Left kidney (tissue), 2 donors: ENCODE data around the gene TTYH2. TPM values are rescaled to one million over a fixed set of nuclear protein-coding genes. Genes with fewer than 3 reads are reported as not detected.
"Not testable (repeated sequence)": the region's sequence is repeated elsewhere in the genome, so short reads cannot be mapped to it uniquely, and the experiment has no call there.

Experiments used
- DNase-seq: peaks from one replicate; pipeline ENCODE4 v3.0.0-alpha.2; 2013
- polyA plus RNA-seq: library from polyadenylated mRNA; unstranded; fragments of 120-200 nt; gene quantifications from one replicate; pipeline ENCODE4 v1.2.1, GENCODE V29; 2013; ENCODE audit not compliant: insufficient read length

Gene TTYH2
- polyA plus RNA-seq, 1 donor: 14.6 TPM

DNA sequence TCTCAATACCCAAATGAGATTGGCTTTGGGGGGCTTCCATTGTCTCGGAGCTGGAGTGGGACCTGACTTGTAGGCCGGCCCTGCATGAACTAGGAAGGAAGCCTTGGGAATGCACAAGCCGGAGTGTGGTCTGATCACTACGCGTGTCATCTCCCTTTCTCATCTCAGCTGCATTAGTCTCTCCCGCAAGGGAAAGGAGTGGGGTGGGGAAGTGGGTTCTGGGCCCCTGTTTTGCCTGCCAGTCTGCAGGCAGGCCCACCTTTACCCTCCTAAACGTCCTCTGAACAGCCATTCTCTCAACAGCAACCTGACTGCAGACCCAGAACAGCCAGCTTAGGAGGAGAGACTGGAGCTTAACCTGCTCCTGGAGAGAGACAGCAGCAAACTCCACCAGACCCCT lies 49.2 kb downstream of the TTYH2 start:
- no peak for DNase-seq

DNA sequence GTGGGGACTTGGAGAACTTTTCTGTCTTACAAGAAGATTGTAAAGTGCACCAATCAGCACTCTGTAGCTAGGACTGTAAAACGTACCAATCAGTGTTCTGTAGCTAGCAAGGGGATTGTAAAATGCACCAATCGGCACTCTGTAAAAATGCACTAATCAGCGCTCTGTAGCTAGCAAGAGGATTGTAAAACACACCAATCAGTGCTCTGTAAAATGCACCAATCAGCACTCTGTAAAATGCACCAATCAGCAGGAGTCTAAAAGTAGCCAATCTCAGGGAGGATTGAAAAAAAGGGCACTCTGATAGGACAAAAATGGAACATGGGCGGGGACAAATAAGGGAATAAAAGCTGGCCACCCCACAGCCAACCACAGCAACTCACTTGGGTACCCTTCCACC lies 53.7 kb downstream of the TTYH2 start:
- DNase-seq: not testable (repeated sequence)

DNA sequence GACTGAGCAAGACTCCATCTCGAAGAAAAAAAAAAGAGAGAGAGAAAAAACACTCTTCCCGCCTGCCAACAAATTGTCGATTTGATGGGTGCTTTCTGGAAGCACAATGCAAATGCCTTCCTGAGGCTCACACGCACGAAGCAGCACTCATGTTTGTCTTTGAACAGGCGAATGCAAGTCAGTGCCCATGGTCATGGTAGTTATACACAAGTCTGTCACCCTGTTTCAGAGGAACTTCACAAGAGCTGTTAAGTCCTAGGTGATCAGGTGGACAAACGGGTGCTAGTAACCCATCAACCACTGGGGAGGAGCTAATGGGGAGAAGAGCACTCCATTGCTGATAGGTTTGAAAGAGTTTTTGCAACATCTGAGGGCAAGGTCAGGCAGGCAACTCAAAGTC lies 54.2 kb downstream of the TTYH2 start:
- no peak for DNase-seq

DNA sequence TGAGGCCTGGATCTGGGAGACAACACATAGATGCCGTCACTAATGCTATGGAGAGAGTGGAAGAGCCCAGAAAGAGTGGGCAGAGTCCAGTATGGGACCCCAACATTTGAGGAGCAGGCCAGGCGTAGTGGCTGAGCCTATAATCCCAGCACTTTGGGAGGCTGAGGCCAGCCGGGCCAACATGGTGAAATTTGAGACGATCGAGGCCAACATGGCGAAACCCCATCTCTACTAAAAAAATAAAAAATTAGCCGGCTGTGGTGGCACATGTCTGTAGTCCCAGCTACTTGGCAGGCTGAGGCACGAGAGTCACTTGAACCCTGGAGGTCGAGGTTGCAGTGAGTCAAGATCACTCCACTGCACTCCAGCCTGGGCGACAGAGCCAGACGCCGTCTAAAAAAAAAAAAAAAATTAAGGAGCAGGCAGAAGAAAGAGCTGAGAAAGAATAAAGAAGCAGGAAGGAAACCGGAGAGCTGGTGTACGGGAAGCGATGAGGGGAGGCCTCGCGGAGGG lies 54.7 kb downstream of the TTYH2 start:
- no peak for DNase-seq

DNA sequence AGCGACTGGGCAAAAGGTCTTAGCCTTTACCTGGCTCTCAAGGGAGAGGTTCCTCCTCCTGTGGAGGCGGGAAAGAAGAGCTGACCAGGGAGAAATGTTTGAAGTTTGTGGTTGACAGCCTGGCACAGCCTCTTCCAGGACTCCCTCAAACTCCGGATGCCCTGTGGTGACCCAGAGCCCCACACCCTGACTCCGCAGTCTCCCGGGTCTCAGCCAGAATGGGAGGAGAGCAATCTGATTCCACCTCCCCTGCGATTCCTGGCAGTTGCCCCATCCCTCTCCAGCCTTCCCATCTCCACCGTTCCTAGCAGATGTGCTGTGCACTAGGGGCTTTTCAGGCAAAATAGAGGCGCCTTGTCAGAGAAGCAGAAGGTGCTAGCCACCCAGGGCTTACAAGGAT lies 55.2 kb downstream of the TTYH2 start:
- DNase-seq: no peak

DNA sequence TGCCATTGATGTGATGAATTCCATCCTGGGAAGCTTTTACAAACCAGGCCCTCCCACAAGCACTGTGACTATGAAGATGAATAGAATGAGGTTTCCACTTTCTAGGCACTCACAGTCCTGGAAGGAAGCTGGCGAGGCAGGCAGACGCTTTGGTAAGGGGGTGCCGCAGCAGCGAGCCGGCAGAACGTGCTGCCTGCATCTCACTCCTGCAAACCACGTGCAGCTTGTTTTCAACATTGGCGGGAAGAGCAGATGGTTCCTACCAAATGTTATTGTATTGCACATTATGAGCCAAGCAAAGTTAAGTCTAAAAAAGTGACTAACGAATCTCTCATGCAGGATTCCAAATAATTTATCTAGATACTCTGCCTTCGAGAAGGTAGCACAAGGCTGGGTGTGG lies 57.0 kb downstream of the TTYH2 start:
- DNase-seq: no peak

DNA sequence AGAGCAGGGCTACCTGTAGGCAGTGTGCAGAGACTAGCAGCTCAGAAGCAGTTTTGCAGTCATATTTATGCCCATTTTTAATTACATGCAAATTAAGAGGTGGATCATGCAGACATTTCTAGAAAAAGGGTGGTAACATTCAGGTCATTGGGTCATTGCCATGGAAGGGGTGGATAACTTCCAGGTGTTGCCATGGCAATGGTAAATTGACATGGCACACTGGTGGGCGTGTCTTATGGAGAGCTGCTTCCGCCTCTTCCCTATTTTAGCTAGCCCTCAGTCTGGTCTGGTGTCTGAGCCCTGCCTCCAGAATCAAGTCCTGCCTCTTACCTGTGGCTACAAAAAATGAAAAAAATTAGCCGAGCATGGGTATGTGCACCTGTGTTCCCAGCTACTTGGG lies 57.9 kb downstream of the TTYH2 start:
- no peak for DNase-seq

DNA sequence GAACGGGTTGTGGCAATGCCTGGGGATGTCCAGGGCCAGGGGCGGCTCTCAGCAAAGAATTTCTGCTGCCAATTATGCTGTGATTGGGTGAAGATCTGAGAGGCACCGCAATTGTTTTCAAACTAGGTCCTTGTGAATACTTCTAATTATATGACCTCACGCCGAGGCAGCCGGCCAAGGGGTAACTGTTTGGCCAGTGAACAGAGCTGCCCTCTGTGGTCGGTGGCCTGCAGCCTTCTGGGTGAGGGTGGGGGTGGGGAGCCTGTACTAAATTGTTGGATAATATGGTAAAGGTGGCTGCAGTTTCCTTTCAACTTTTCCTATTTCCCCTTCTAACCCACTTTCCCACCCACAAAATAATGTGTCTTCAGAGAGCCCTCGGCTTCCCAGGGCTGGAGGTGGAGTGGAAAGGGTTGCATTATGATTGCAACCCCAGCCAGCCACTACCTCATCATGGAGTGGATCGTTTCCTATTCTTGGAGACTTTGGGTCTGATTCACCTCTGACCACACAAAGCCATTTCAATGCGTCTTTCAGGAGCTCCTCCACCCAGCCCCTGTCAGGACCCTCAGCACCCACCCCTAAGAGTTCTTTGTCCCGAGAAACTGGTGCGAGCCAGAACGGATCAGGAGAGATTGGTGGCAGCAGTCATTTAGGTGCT lies 58.7 kb downstream of the TTYH2 start:
- no peak for DNase-seq

DNA sequence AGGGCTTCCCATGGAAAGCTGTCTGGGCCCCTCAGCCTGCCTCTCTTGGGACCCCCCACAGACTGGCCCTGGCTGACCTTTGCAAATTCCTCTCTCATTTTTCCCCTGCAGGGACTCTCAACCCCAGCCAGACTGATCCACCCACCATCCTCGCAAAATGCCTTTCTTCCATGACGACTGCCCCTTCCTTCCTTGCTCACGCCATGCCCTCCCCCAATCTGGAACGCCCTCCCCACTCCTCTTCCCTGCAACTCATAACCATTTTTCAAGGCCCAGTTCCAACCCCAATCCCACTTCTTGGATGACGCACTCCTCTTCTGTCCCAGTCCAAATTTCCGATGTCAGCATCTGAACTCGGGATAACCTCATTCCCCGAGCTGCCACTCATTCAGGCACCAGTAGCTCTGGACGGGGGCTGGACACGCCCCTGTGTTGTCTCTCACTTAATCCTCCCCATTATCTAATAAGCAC lies 59.4 kb downstream of the TTYH2 start:
- DNase-seq: no peak

DNA sequence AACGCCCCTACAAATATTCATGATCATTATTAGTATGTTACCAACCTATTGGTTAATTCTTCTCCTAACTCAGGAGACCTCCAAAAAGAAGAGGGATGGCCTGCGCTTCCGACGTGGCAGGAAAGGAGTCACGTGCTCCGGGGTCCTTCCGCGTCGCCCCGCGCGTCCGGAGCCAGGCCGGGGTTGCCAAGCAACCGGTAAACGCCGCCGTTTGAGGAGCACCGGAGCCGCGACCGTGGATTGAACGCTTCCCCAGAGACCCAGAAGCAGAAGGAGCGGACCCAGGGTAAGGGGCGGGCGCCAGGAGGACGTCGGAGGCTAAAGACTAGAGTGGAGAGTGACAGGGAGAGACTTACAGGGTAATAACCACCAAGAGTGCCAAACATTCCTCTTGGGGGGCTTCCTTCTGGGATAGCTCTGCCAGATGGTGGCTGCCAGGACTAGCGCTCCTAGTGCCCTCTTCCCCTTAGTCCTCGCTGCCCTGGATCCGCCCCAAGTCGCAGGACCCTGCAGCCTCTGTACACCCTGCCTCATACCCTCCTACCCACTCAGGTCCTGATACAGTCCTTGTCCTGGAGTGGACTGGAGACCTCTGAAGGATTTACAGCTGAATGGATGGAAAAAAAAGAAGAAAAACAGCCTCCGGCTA lies 60.8 kb downstream of the TTYH2 start, which contains the start of gene DNAI2:
TSS of gene DNAI2 (plus strand) at position 175 of the 649 bp plus-strand sequence. CDS start 7,584 bp downstream, outside the sequence.
- DNase-seq: peak; percentile 59

DNA sequence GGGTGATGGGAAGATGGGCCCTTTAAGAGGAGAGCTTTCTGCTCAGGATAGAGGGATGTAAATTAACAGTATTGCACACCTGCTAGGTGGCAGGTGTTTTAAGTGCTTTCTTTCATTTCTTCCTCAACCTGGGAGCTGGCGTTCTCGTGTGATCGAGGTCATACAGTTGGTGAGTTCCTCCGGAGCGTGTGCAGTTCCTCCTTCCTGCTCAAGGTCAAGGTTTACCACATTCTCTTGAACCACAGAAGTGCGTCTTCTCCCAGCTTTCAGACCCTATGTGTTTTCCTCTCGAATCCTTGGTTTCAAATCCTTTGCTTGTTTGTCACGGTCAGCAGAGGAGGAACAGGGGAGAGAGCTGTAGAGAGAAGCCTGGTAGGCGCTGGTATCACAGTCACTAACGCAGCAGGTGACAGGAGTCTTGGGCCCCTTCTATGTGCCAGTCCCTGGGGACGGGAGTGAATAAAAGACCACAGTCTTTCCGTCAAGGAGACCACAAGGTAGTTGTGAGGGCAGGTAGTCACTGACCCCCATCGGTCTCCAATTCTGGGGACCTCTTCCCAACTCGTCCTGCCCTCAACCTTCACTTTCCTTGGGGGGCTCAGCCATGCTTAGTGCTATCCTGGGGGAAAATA lies 61.5 kb downstream of the TTYH2 start:
- no peak for DNase-seq

DNA sequence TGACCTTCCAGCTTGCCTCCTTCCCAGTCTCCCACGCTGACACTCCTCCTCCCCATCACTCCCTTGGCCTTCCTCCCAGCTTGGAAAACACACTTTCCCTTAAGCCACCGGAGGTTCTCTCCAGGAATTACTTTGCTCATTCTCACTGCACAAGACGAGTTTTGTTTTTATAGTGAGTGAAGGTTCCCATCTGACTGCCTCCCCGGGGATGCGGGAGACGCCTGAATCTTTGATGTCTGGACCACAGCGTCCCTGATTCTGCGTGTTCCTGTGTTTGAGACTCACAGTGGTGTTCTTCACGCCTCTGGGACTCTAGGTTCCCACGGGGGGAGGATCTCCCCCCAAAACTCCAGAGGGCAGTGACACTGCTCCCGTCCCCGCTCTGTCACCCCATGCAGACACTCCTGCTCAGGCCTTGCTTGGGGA lies 62.7 kb downstream of the TTYH2 start:
- no peak for DNase-seq

DNA sequence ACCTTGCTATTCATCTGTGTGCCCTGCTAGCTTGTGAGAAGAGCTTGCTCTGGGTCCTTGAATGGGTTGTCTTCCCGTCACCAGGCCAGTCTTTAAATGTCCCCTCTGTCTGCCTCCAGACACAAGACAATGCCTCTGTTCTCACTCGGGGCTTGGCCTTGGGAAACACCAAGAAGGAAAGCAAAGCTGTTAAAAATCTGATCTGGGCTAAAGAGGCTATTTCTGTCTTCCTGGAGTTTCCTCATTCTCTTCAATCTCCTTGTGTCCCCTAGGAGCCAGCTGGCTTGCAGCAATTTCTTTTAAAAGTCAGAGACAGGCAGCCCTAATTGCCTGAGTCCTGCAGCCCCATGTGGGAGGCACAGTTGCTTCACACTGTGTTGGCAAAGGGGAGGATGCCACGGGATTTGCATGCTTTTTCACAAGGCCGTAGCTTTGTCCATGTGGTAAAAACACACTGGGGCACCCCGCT lies 63.2 kb downstream of the TTYH2 start:
- no peak for DNase-seq

DNA sequence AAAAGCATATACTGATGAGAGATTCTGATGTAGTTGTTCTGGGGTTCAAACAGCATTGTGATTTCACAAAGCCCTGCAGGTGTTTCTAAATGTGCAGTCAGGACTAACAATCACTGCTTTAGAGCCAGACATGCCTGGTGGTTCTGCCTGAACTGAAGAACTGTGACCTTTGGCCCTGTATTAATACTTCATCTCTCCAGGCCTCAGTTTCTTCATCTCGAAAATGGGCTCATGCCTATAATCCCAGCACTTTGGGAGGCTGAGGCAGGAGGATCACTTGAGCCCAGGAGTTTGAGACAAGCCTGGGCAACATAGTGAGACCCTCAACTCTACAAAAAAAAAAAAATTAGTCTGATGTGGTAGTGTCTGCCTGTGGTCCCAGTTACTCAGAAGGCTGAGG lies 64.6 kb downstream of the TTYH2 start:
- no peak for DNase-seq

DNA sequence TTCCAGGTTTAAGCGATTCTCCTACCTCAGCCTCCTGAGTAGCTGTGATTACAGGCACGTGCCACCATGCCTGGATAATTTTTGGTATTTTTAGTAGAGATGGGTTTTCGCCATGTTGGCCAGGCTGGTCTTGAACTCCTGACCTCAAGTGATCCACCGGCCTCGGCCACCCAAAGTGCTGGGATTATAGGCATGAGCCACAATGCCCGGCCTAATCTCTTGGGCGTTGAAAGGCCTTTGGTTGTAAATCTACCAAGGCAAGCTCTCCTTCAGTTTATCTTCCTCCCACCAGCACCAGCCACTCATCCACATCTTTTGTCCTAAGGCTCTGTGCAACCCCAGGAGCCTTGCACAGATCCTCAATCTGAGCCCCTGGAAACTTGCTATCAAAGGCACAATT lies 66.2 kb downstream of the TTYH2 start:
- DNase-seq: not testable (repeated sequence)

DNA sequence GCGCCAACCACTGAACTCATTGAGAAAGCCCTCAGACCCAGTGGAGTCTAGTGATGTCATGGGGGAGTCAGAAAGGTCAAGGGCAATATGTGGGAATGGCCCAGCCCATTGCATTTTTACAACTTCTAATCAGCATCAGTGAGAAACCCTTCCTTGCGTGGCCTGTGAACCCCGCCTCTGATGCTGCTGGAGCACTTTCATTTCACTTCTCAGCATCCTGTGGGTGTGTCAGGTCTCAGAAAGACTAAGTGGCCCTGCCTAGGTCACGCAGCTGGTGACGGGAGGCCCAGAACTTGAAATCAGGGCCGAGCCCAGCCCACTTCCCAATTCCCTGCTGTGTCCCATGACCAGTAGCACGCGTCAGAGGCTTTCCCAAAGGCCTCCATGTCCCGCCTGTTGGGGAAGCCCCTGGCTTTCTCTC lies 66.7 kb downstream of the TTYH2 start:
- DNase-seq: no peak

DNA sequence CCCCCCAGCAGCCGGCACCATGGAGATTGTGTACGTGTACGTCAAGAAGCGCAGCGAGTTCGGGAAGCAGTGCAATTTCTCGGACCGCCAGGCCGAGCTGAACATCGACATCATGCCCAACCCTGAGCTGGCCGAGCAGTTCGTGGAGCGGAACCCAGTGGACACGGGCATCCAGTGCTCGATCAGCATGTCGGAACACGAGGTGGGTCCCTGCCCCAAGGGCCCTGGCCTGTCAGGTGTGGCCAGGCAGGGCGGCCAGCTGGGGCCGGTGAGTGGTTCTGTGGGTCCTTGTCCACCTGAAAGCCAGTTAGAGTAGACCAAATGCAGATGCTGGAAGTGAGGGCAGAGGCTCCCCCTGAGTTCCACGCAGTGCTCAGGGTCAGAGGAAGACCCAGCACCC lies 68.4 kb downstream of the TTYH2 start:
- DNase-seq: no peak

DNA sequence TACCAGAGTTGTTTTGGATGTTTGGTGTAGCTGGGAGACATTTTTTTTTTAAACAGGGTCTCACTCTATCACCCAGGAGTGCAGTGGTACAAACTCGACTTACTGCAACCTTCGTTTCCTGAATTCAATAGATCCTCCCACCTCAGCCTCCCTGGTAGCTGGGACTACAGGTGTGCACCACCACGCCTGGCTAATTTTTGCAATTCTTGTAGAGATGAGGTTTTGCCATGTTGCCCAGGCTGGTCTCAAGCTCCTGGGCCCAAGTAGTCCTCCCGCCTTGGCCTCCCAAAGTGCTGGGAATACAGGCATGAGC lies 68.9 kb downstream of the TTYH2 start:
- DNase-seq: not testable (repeated sequence)

DNA sequence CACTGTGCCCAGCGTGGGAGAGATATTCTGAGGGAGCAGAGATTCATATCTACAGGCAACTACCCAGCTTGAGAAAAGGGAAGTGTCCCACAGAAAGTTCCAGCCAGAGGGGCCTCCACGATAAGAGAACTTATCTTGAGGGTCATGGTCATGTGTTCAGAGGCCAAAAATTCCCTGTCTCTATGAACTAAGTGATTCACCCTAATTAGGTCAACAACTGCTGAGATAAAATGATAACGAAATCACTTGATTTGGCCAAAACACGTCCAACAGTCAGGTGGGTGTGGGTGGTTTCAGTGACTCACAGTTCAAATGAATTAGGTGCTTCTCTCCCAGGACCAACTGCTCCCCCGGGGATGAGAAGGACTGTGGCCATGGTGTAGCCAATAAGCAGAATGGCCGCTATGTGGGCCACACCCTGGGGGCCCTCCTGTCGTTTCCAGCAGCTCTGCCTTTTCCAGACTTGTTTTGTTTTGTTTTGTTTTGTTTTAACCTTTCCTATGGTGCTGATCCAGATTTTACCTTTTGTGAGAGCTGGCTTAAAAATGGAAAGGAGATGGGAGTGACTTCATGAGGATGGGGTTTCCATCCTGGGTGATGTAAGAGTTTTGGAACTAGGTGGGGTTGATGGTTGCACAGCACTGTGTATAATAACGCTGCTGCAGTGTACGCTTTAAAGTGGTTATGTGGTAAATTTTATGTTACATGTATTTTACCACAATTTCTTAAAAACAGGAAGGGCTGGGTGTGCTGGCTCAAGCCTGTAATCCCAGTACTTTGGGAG lies 69.4 kb downstream of the TTYH2 start:
- DNase-seq: no peak

DNA sequence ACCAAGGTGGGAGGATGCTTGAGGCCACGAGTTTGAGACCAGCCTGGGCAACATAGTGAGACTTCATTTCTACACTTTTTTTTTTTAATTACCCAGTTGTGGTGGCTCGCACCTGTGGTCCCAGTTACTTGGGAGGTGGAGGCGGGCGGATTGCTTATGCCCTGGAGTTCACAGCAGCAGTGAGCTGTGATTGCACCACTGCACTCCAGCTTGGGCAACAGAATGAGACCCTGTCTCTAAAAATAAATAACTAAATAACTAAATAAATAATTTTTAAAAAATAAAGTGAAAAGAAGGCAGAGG lies 70.0 kb downstream of the TTYH2 start:
- DNase-seq: no peak

DNA sequence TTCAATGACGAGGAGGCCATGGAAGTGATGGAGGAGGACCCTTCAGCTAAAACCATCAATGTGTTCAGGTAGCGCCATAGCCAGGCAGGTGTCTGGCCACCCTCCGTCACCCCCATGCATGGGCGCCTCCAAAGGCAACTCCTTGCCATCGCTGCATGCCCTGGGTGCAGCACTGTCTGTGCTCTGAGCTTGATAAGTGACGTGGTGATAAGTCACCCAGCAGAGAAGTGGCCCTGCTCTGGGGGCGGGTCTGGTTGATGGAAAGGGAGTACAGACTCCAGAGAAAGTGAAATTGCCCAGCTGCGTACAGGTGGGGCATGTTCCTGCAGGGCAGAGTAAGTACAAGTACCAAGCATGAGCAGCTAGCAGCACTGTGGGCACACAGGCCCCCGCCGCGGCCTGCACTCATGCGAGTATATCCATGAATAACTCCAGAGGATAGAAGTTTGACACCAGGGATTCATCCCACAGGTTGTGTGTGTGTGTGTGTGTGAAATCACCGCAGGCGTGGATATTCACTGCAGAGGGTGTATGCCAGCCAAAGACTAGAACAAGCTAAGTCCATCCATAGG lies 73.7 kb downstream of the TTYH2 start:
- DNase-seq: no peak

DNA sequence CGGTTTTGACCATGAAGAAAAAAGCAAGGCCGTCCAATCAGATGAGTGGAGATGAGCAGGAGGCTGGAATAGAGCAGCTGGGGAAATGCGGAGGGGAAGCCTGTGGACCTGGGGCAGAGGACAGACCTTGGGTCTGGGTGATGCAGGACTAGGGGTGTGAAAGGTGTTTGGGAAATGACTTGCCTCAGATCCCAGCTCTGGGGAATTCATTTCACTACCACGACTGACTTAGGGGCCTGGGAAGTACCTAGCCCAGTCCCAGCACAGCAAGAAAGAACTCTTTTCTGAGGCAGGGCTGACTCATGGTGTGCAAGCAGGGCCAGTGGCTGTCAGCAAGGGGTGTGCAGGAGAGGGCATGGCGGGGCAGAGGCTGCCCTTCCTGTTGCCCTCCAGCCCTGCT lies 75.4 kb downstream of the TTYH2 start:
- no peak for DNase-seq
